Stimulated activated memory B cell treated with anti-CD40 and anti-IgM and Interleukin-4, amounts not matched to agents 10 μg/mL and 1 μg/mL and 100 μg/mL, for 72 hours (primary cell): ENCODE data around the gene PIK3C2G.
"Not testable (repeated sequence)": the region's sequence is repeated elsewhere in the genome, so short reads cannot be mapped to it uniquely, and the experiment has no call there.

Experiments
- ATAC-seq: fragments of 150-1000 bp; cut with Tn5 transposase; 2 replicates; pipeline ENCODE4 v1.10.0; 2021
- H3K27ac Mint-ChIP-seq: one replicate; pipeline ENCODE4 v1.8.0; 2022; ENCODE audit warnings: mild to moderate bottlenecking, mixed read lengths
- H3K27me3 Mint-ChIP-seq: one replicate; pipeline ENCODE4 v1.8.0; 2022; ENCODE audit warnings: mixed read lengths
- H3K36me3 Mint-ChIP-seq: one replicate; pipeline ENCODE4 v1.8.0; 2022; ENCODE audit warnings: mixed read lengths
- H3K4me1 Mint-ChIP-seq: one replicate; pipeline ENCODE4 v1.8.0; 2022; ENCODE audit warnings: mixed read lengths
- H3K4me3 Mint-ChIP-seq: one replicate; pipeline ENCODE4 v1.8.0; 2022; ENCODE audit warnings: mild to moderate bottlenecking, moderate library complexity, mixed read lengths
- H3K9me3 Mint-ChIP-seq: one replicate; pipeline ENCODE4 v1.8.0; 2022; ENCODE audit warnings: mixed read lengths

PIK3C2G gene

GRCh38 chr12:18483698-18484325 is 222.5 kb downstream of the PIK3C2G start:
- Mint-ChIP-seq H3K27me3 (no peaks in the 10 kb centered on the region), H3K4me3 (no peak overlapping the region), H3K27ac (no peak overlapping the region), H3K9me3 (no peaks in the 10 kb centered on the region), H3K4me1 (no peaks in the 10 kb centered on the region), H3K36me3 (no peaks in the 10 kb centered on the region)
- no peak for ATAC-seq

- no peak overlapping the region for H3K27ac Mint-ChIP-seq
- H3K9me3 Mint-ChIP-seq, result no peaks in the 10 kb centered on the region
- H3K4me1 Mint-ChIP-seq, result no peaks in the 10 kb centered on the region
- no peak for ATAC-seq
- no peak overlapping the region for H3K4me3 Mint-ChIP-seq
- no peaks in the 10 kb centered on the region for H3K27me3 Mint-ChIP-seq
- no peaks in the 10 kb centered on the region for H3K36me3 Mint-ChIP-seq
Measured at GRCh38 chr12:18486036-18486435, 224.7 kb downstream of the PIK3C2G start.

- no peaks in the 10 kb centered on the region for H3K9me3 Mint-ChIP-seq
- H3K4me3 Mint-ChIP-seq, result no peak overlapping the region
- H3K4me1 Mint-ChIP-seq, result no peaks in the 10 kb centered on the region
- no peak overlapping the region for H3K27ac Mint-ChIP-seq
- H3K27me3 Mint-ChIP-seq, result no peaks in the 10 kb centered on the region
- no peak for ATAC-seq
- H3K36me3 Mint-ChIP-seq, result no peaks in the 10 kb centered on the region
Measured at GRCh38 chr12:18487509-18487908, 226.2 kb downstream of the PIK3C2G start.

- H3K36me3 Mint-ChIP-seq, result no peaks in the 10 kb centered on the region
- no peaks in the 10 kb centered on the region for H3K4me1 Mint-ChIP-seq
- no peaks in the 10 kb centered on the region for H3K27me3 Mint-ChIP-seq
- H3K4me3 Mint-ChIP-seq, result no peak overlapping the region
- peak; percentile 31 for ATAC-seq
- no peaks in the 10 kb centered on the region for H3K9me3 Mint-ChIP-seq
- H3K27ac Mint-ChIP-seq, result no peak overlapping the region
Measured at GRCh38 chr12:18492372-18493025, 231.2 kb downstream of the PIK3C2G start.

- no peaks in the 10 kb centered on the region for H3K36me3 Mint-ChIP-seq
- no peak for ATAC-seq
- no peaks in the 10 kb centered on the region for H3K4me1 Mint-ChIP-seq
- no peak overlapping the region for H3K4me3 Mint-ChIP-seq
- H3K27me3 Mint-ChIP-seq, result no peaks in the 10 kb centered on the region
- H3K27ac Mint-ChIP-seq, result no peak overlapping the region
- no peaks in the 10 kb centered on the region for H3K9me3 Mint-ChIP-seq
Measured at GRCh38 chr12:18496156-18496555, 234.8 kb downstream of the PIK3C2G start.

GRCh38 chr12:18500160-18500574 is 238.8 kb downstream of the PIK3C2G start:
- not testable (repeated sequence) for ATAC-seq, H3K27ac Mint-ChIP-seq, H3K36me3 Mint-ChIP-seq, H3K9me3 Mint-ChIP-seq, H3K4me3 Mint-ChIP-seq, H3K27me3 Mint-ChIP-seq, H3K4me1 Mint-ChIP-seq

- not testable (repeated sequence) for H3K27ac Mint-ChIP-seq, H3K36me3 Mint-ChIP-seq, ATAC-seq, H3K4me1 Mint-ChIP-seq, H3K4me3 Mint-ChIP-seq, H3K27me3 Mint-ChIP-seq, H3K9me3 Mint-ChIP-seq
Measured at GRCh38 chr12:18500736-18501135, 239.4 kb downstream of the PIK3C2G start.

GRCh38 chr12:18502422-18502968 is 241.2 kb downstream of the PIK3C2G start:
- H3K36me3 Mint-ChIP-seq, result no peaks in the 10 kb centered on the region
- H3K4me1 Mint-ChIP-seq, result no peaks in the 10 kb centered on the region
- ATAC-seq, result no peak
- no peak overlapping the region for H3K4me3 Mint-ChIP-seq
- no peaks in the 10 kb centered on the region for H3K27me3 Mint-ChIP-seq
- no peak overlapping the region for H3K27ac Mint-ChIP-seq
- peaks cover 5% of the 10 kb centered on the region for H3K9me3 Mint-ChIP-seq

- no peak overlapping the region for H3K4me3 Mint-ChIP-seq
- no peaks in the 10 kb centered on the region for H3K27me3 Mint-ChIP-seq
- no peaks in the 10 kb centered on the region for H3K4me1 Mint-ChIP-seq
- H3K36me3 Mint-ChIP-seq, result no peaks in the 10 kb centered on the region
- H3K9me3 Mint-ChIP-seq, result peaks cover 11% of the 10 kb centered on the region
- no peak overlapping the region for H3K27ac Mint-ChIP-seq
- ATAC-seq, result no peak
Measured at GRCh38 chr12:18521461-18521860, 260.1 kb downstream of the PIK3C2G start.

- H3K27me3 Mint-ChIP-seq, result no peaks in the 10 kb centered on the region
- no peaks in the 10 kb centered on the region for H3K36me3 Mint-ChIP-seq
- peaks cover 12% of the 10 kb centered on the region for H3K9me3 Mint-ChIP-seq
- no peak for ATAC-seq
- H3K4me3 Mint-ChIP-seq, result no peak overlapping the region
- no peaks in the 10 kb centered on the region for H3K4me1 Mint-ChIP-seq
- H3K27ac Mint-ChIP-seq, result no peak overlapping the region
Measured at GRCh38 chr12:18522806-18523205, 261.5 kb downstream of the PIK3C2G start.

- H3K9me3 Mint-ChIP-seq, H3K27ac Mint-ChIP-seq, H3K4me1 Mint-ChIP-seq, ATAC-seq, H3K27me3 Mint-ChIP-seq, H3K36me3 Mint-ChIP-seq, H3K4me3 Mint-ChIP-seq: not testable (repeated sequence)
Measured at GRCh38 chr12:18542497-18542896, 281.2 kb downstream of the PIK3C2G start.

- Mint-ChIP-seq H3K27ac (no peak overlapping the region), H3K4me3 (no peak overlapping the region), H3K27me3 (no peaks in the 10 kb centered on the region), H3K4me1 (no peaks in the 10 kb centered on the region), H3K36me3 (no peaks in the 10 kb centered on the region), H3K9me3 (peaks cover 4% of the 10 kb centered on the region)
- ATAC-seq, result no peak
Measured at GRCh38 chr12:18546399-18546798, 285.1 kb downstream of the PIK3C2G start.

- no peak overlapping the region for H3K27ac Mint-ChIP-seq
- no peak overlapping the region for H3K4me3 Mint-ChIP-seq
- no peak for ATAC-seq
- no peaks in the 10 kb centered on the region for H3K36me3 Mint-ChIP-seq
- no peaks in the 10 kb centered on the region for H3K9me3 Mint-ChIP-seq
- H3K27me3 Mint-ChIP-seq, result no peaks in the 10 kb centered on the region
- no peaks in the 10 kb centered on the region for H3K4me1 Mint-ChIP-seq
Measured at GRCh38 chr12:18549598-18549997, 288.3 kb downstream of the PIK3C2G start.

- Mint-ChIP-seq H3K36me3 (no peaks in the 10 kb centered on the region), H3K4me3 (no peak overlapping the region), H3K27ac (no peak overlapping the region), H3K4me1 (no peaks in the 10 kb centered on the region), H3K27me3 (no peaks in the 10 kb centered on the region), H3K9me3 (no peaks in the 10 kb centered on the region)
- ATAC-seq, result no peak
Measured at GRCh38 chr12:18551106-18551505, 289.8 kb downstream of the PIK3C2G start.

- no peak overlapping the region for H3K27ac Mint-ChIP-seq
- no peaks in the 10 kb centered on the region for H3K9me3 Mint-ChIP-seq
- H3K4me3 Mint-ChIP-seq, result no peak overlapping the region
- no peaks in the 10 kb centered on the region for H3K27me3 Mint-ChIP-seq
- no peak for ATAC-seq
- H3K36me3 Mint-ChIP-seq, result no peaks in the 10 kb centered on the region
- no peaks in the 10 kb centered on the region for H3K4me1 Mint-ChIP-seq
Measured at GRCh38 chr12:18551701-18552100, 290.4 kb downstream of the PIK3C2G start.

- Mint-ChIP-seq H3K9me3 (no peaks in the 10 kb centered on the region), H3K4me3 (no peak overlapping the region), H3K27ac (no peak overlapping the region), H3K27me3 (no peaks in the 10 kb centered on the region), H3K4me1 (no peaks in the 10 kb centered on the region), H3K36me3 (no peaks in the 10 kb centered on the region)
- no peak for ATAC-seq
Measured at GRCh38 chr12:18552829-18553228, 291.5 kb downstream of the PIK3C2G start.
